ENCODE data around the gene JUNB. TPM values are rescaled to one million over a fixed set of nuclear protein-coding genes. Genes with fewer than 3 reads are reported as not detected.
"Not testable (repeated sequence)": the region's sequence is repeated elsewhere in the genome, so short reads cannot be mapped to it uniquely, and the experiment has no call there.

Gene JUNB
- polyA plus RNA-seq, 3 donors = 1,279 to 3,167 (median 1,468) TPM

DNA sequence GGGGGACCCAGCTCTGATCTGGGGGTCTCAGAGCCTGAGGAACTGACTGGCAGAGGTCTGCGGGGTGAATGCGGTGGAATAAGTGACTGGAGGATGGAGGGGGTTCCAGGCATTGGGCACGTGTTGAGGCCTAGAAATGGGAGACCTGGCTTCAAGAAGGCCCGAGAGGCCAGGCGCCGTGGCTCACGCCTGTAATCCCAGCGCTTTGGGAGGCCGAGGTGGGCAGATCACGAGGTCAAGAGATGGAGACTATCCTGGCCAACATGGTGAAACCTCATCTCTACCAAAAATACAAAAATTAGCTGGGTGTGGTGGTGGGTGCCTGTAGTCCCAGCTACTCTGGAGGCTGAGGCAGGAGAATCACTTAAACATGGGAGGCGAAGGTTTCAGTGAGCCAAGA is 26.5 kb downstream of the JUNB start:
- peaks cover 0 to 15% of the 10 kb centered on the region in 2 donors for H3K36me3 ChIP-seq (replicated peaks in 1 of 2; ENCODE audit: control insufficient read depth in 1 of 2, insufficient read depth in 2 of 2, low read length in 2 of 2)
- H3K4me1 Mint-ChIP-seq; DNase-seq; H3K4me3 ChIP-seq (replicated peaks in 1 of 3; ENCODE audit: low read depth in 2 of 3, low read length in 3 of 3); H3K27me3 Mint-ChIP-seq (ENCODE audit: low read depth in 3 of 3); H3K27ac ChIP-seq (ENCODE audit: low read depth in 1 of 2, low read length in 2 of 2); H3K9ac ChIP-seq (ENCODE audit: insufficient read depth, low read length, poor library complexity, severe bottlenecking); H4K20me1 ChIP-seq (ENCODE audit: insufficient read depth, low read length); H3K27me3 ChIP-seq (ENCODE audit: control insufficient read depth in 2 of 2, insufficient read depth in 2 of 2, low read length in 2 of 2); intact Hi-C loops (cut with micrococcal nuclease); H3K4me1 ChIP-seq (ENCODE audit: control insufficient read depth in 1 of 2, insufficient read depth in 2 of 2, low read length in 2 of 2); H3K4me2 ChIP-seq (replicated peaks; ENCODE audit: extremely low read depth, low read length, poor library complexity, severe bottlenecking); H3K9me3 ChIP-seq (replicated peaks in 1 of 2; ENCODE audit: control insufficient read depth in 1 of 2, insufficient read depth in 1 of 2, low read length in 2 of 2); H3K79me2 ChIP-seq (ENCODE audit: insufficient read depth, low read length); H3K4me3 Mint-ChIP-seq; H2AFZ ChIP-seq (ENCODE audit: insufficient read depth, low read depth, low read length, poor library complexity, severe bottlenecking): not testable (repeated sequence)
- WGBS (ENCODE audit: insufficient coverage) = 84% methylated on average over 4 of the region's 11 CpGs
- Mint-ChIP-seq H3K9me3 (peaks cover 0 to 11% (median 7%) of the 10 kb centered on the region in 7 donors), H3K36me3 (peaks cover 13 to 26% of the 10 kb centered on the region in 2 donors), H3K27ac (peak overlapping the region in 1 of 7 donors; percentile 36)

DNA sequence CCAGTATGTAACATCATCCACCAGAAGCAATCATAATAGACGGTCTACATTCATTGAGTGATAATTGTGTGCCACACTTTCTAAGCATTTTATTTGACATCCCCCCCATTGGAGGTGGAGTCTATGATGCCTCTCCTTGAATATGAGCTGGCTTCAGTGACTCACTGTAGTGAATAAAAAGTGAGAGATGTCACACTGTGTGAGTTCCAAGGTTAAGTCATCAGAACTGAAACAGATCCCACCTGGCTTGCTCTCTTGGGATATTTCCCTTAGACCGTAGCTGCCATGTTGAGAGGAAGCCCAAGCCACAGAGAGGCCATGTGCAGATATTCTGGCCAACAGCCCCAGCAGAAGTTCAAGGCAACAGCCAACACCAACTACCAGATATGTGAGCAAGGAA is 30.5 kb downstream of the JUNB start:
- Histone ChIP-seq H3K4me1 (ENCODE audit: control insufficient read depth in 1 of 2, insufficient read depth in 2 of 2, low read length in 2 of 2) (peaks cover 7% of the 10 kb centered on the region in 2 donors), H2AFZ (ENCODE audit: insufficient read depth, low read depth, low read length, poor library complexity, severe bottlenecking) (no peak overlapping the region), H3K9ac (ENCODE audit: insufficient read depth, low read length, poor library complexity, severe bottlenecking) (no peak overlapping the region), H3K79me2 (ENCODE audit: insufficient read depth, low read length) (no peaks in the 10 kb centered on the region), H3K27me3 (ENCODE audit: control insufficient read depth in 2 of 2, insufficient read depth in 2 of 2, low read length in 2 of 2) (peaks cover 0 to 9% of the 10 kb centered on the region in 2 donors), H3K4me2 (replicated peaks; ENCODE audit: extremely low read depth, low read length, poor library complexity, severe bottlenecking) (no peak overlapping the region), H3K9me3 (replicated peaks in 1 of 2; ENCODE audit: control insufficient read depth in 1 of 2, insufficient read depth in 1 of 2, low read length in 2 of 2) (no peaks in the 10 kb centered on the region), H3K27ac (ENCODE audit: low read depth in 1 of 2, low read length in 2 of 2) (no peak overlapping the region), H3K36me3 (replicated peaks in 1 of 2; ENCODE audit: control insufficient read depth in 1 of 2, insufficient read depth in 2 of 2, low read length in 2 of 2) (no peaks in the 10 kb centered on the region), H4K20me1 (ENCODE audit: insufficient read depth, low read length) (no peaks in the 10 kb centered on the region), H3K4me3 (replicated peaks in 1 of 3; ENCODE audit: low read depth in 2 of 3, low read length in 3 of 3) (no peak overlapping the region)
- WGBS (ENCODE audit: insufficient coverage) = 80% methylated on average over 1 of the region's 2 CpGs
- Mint-ChIP-seq H3K4me3 (no peak overlapping the region), H3K27ac (no peak overlapping the region), H3K4me1 (peaks cover 8% of the 10 kb centered on the region), H3K27me3 (ENCODE audit: low read depth in 3 of 3) (peaks cover 7 to 28% (median 10%) of the 10 kb centered on the region in 3 donors), H3K9me3 (peaks cover 0 to 11% (median 7%) of the 10 kb centered on the region in 7 donors), H3K36me3 (no peaks in the 10 kb centered on the region)
- intact Hi-C loops (cut with micrococcal nuclease) = no loop called here
- DNase-seq = no peak
- TF ChIP-seq, protein P1, sequence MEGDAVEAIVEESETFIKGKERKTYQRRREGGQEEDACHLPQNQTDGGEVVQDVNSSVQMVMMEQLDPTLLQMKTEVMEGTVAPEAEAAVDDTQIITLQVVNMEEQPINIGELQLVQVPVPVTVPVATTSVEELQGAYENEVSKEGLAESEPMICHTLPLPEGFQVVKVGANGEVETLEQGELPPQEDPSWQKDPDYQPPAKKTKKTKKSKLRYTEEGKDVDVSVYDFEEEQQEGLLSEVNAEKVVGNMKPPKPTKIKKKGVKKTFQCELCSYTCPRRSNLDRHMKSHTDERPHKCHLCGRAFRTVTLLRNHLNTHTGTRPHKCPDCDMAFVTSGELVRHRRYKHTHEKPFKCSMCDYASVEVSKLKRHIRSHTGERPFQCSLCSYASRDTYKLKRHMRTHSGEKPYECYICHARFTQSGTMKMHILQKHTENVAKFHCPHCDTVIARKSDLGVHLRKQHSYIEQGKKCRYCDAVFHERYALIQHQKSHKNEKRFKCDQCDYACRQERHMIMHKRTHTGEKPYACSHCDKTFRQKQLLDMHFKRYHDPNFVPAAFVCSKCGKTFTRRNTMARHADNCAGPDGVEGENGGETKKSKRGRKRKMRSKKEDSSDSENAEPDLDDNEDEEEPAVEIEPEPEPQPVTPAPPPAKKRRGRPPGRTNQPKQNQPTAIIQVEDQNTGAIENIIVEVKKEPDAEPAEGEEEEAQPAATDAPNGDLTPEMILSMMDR (IDR thresholded peaks at IDR 0.05) = no peak
